Karpas-422 (cell line): Measurements from ENCODE around the gene DRAM2. TPM values are rescaled to one million over a fixed set of nuclear protein-coding genes. Genes with fewer than 3 reads are reported as not detected.
"Not testable (repeated sequence)": the region's sequence is repeated elsewhere in the genome, so short reads cannot be mapped to it uniquely, and the experiment has no call there.

ENCODE experiments used
- DNase-seq: peaks from one replicate; pipeline ENCODE4 v3.0.0-alpha.2; 2015
- H2AFZ ChIP-seq: fragments of 200-600 bp; sonication (generic); 2 replicates; pipeline ENCODE4 v1.6.1; 2014; ENCODE audit warnings: antibody characterized with exemption, low read length, mixed read lengths
- H3K27ac ChIP-seq: fragments of 200-600 bp; sonication (generic); 2 replicates; pipeline ENCODE4 v1.5.1; 2014; ENCODE audit warnings: mild to moderate bottlenecking, low read length, moderate library complexity
- H3K27me3 ChIP-seq: fragments of 200-600 bp; sonication (generic); 2 replicates; pipeline ENCODE4 v1.6.1; 2014; ENCODE audit warnings: low read length, mixed read lengths
- H3K36me3 ChIP-seq: fragments of 200-600 bp; sonication (generic); 2 replicates; pipeline ENCODE4 v1.6.1; 2014; ENCODE audit warnings: low read length, mixed read lengths; ENCODE audit not compliant: insufficient read depth
- H3K4me1 ChIP-seq: fragments of 200-600 bp; sonication (generic); 2 replicates; pipeline ENCODE4 v1.6.1; 2014; ENCODE audit warnings: mild to moderate bottlenecking, low read length, mixed read lengths
- H3K4me2 ChIP-seq: fragments of 200-600 bp; sonication (generic); 2 replicates; pipeline ENCODE4 v1.6.1; 2014; ENCODE audit warnings: low read length, low read depth, mild to moderate bottlenecking; ENCODE audit not compliant: poor library complexity, severe bottlenecking
- H3K4me3 ChIP-seq: fragments of 200-600 bp; sonication (generic); 2 replicates; pipeline ENCODE4 v1.5.1; 2014; ENCODE audit warnings: mild to moderate bottlenecking, antibody characterized with exemption, low read length, mixed read lengths
- H3K79me2 ChIP-seq: fragments of 200-600 bp; sonication (generic); 2 replicates; pipeline ENCODE4 v1.6.1; 2014; ENCODE audit warnings: mild to moderate bottlenecking, low read length, mixed read lengths
- H3K9ac ChIP-seq: fragments of 200-600 bp; sonication (generic); 2 replicates; pipeline ENCODE4 v1.6.0; 2014; ENCODE audit warnings: low read length
- H3K9me2 ChIP-seq: fragments of 200-600 bp; sonication (generic), shearing (Covaris generic); replicated peaks from 2 replicates; pipeline ENCODE4 v1.6.0; 2014; ENCODE audit warnings: mild to moderate bottlenecking, low read length, moderate library complexity; ENCODE audit not compliant: insufficient read depth
- H3K9me3 ChIP-seq: fragments of 300-700, 200-600 bp; sonication (generic); 2 replicates; pipeline ENCODE4 v1.6.1; 2014; ENCODE audit warnings: low read length, mixed read lengths
- H4K20me1 ChIP-seq: fragments of 200-600 bp; sonication (generic); 2 replicates; pipeline ENCODE4 v1.6.1; 2014; ENCODE audit warnings: mild to moderate bottlenecking, antibody characterized with exemption, low read length, low read depth; ENCODE audit not compliant: insufficient read depth
- small RNA-seq: library from RNA; depleted of rRNA; stranded (forward); fragments of <200 nt; gene quantifications from one replicate; pipeline ENCODE3, GENCODE V24; 2014
- total RNA-seq: library from RNA; depleted of rRNA; stranded (reverse); fragments of >200 nt; shearing (Covaris generic); gene quantifications from 2 replicates; pipeline ENCODE4 v1.2.3, GENCODE V29; 2014; ENCODE audit warnings: low replicate concordance; rRNA removed

DRAM2 gene
- total RNA-seq, 1 experiment from 2014 or later = 268 TPM

- no peak for DNase-seq
- Histone ChIP-seq H3K9ac (no peak overlapping the region), H3K4me2 (no peak overlapping the region), H3K36me3 (no peaks in the 10 kb centered on the region; the same call in 1 of the 2 replicates), H3K27me3 (no peaks in the 10 kb centered on the region), H3K9me2 (no peaks in the 10 kb centered on the region), H3K4me1 (no peaks in the 10 kb centered on the region), H3K79me2 (no peaks in the 10 kb centered on the region), H3K4me3 (no peak overlapping the region), H4K20me1 (no peaks in the 10 kb centered on the region), H3K9me3 (no peaks in the 10 kb centered on the region), H3K27ac (no peak overlapping the region), H2AFZ (no peak overlapping the region)
Observed at GRCh38 chr1:111082421-111083203, 57.3 kb downstream of the DRAM2 start.

GRCh38 chr1:111079329-111079728, 60.6 kb downstream of the DRAM2 start:
- DNase-seq, H3K4me3 ChIP-seq, H3K36me3 ChIP-seq, H2AFZ ChIP-seq, H3K9ac ChIP-seq, H3K79me2 ChIP-seq, H3K9me3 ChIP-seq, H3K27ac ChIP-seq, H4K20me1 ChIP-seq, H3K27me3 ChIP-seq, H3K4me2 ChIP-seq, H3K9me2 ChIP-seq, H3K4me1 ChIP-seq: not testable (repeated sequence)

GRCh38 chr1:111077312-111077711, 62.6 kb downstream of the DRAM2 start:
- H3K4me2 ChIP-seq, H3K9me2 ChIP-seq, H3K9me3 ChIP-seq, H3K79me2 ChIP-seq, H3K9ac ChIP-seq, H3K4me3 ChIP-seq, DNase-seq, H3K4me1 ChIP-seq, H3K36me3 ChIP-seq, H3K27ac ChIP-seq, H3K27me3 ChIP-seq, H4K20me1 ChIP-seq, H2AFZ ChIP-seq: not testable (repeated sequence)

Small RNA genes lying within 50 kb of the gene (small RNA-seq; reads per million reads assigned to genes)
- gene AL355816.1 = not detected

Other genes with a start within 250 kb of the DRAM2 start
- gene LRIF1, start 176.2 kb downstream of the DRAM2 start, total RNA-seq = 28.2 and 59.3 TPM in 2 replicates
- 60.5 and 136 TPM in 2 replicates for gene CEPT1, start 130 bp upstream of the DRAM2 start, total RNA-seq
- gene DENND2D, start 60.6 kb upstream of the DRAM2 start, total RNA-seq = 80.2 and 90.9 TPM in 2 replicates
- gene CHI3L2, start 87.6 kb upstream of the DRAM2 start, total RNA-seq = not detected in 2 replicates
- not detected in 2 replicates for gene CHIA, start 150.8 kb upstream of the DRAM2 start, total RNA-seq